IMR-90 (cell line): ENCODE data around the gene SLC4A1.

Experiments
- CTCF ChIP-seq: conservative IDR thresholded peaks from 2 replicates; pipeline ENCODE4 v1.5.1; 2012; ENCODE audit warnings: mild to moderate bottlenecking, low read depth, low read length, improper control_type of control experiment
- MXI1 ChIP-seq: IDR thresholded peaks from 2 replicates; pipeline ENCODE4 v1.6.1; 2012; ENCODE audit warnings: low read depth, mild to moderate bottlenecking, low read length, moderate library complexity, borderline replicate concordance
- NFE2L2 ChIP-seq: fragments of 150-350 bp; IDR thresholded peaks from 2 replicates; pipeline ENCODE4 v1.6.1; 2016; ENCODE audit warnings: low read depth, mild to moderate bottlenecking, low read length
- POLR2A ChIP-seq: IDR thresholded peaks from 2 replicates; pipeline ENCODE4 v1.6.1; 2012; ENCODE audit warnings: mild to moderate bottlenecking, low read depth, low read length
- TF ChIP-seq, protein P1 (sequence below): fragments of 150-350 bp; IDR thresholded peaks from 2 replicates; pipeline ENCODE4 v1.6.1; 2017; ENCODE audit warnings: mild to moderate bottlenecking, antibody characterized with exemption, low read length, low read depth

- no peak for TF ChIP-seq CTCF
- TF ChIP-seq, protein P1, sequence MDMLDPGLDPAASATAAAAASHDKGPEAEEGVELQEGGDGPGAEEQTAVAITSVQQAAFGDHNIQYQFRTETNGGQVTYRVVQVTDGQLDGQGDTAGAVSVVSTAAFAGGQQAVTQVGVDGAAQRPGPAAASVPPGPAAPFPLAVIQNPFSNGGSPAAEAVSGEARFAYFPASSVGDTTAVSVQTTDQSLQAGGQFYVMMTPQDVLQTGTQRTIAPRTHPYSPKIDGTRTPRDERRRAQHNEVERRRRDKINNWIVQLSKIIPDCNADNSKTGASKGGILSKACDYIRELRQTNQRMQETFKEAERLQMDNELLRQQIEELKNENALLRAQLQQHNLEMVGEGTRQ, result no peak
- TF ChIP-seq POLR2A, result no peak
- peak; percentile 27; the same call in 1 of the 2 replicates for TF ChIP-seq MXI1
- TF ChIP-seq NFE2L2, result no peak
Observed at GRCh38 chr17:44220213-44221083, 47.5 kb downstream of the SLC4A1 start.
